T-helper 2 cell treated with Interferon-gamma antibody and Interleukin-4, amounts not matched to agents 5 μg/mL and 100 μg/mL, for 36 hours (primary cell): ENCODE measurements around the gene NKAIN4.

Source experiments
- DNase-seq: peaks from one replicate; pipeline ENCODE4 v3.0.0; 2021; ENCODE audit warnings: low spot score
- H3K27ac Mint-ChIP-seq: one replicate; pipeline ENCODE4 v1.8.0; 2021; ENCODE audit warnings: mild to moderate bottlenecking, mixed read lengths
- H3K27me3 Mint-ChIP-seq: one replicate; pipeline ENCODE4 v1.8.0; 2021; ENCODE audit warnings: low read depth, mixed read lengths
- H3K36me3 Mint-ChIP-seq: one replicate; pipeline ENCODE4 v1.8.0; 2021; ENCODE audit warnings: low read depth, mixed read lengths
- H3K4me1 Mint-ChIP-seq: one replicate; pipeline ENCODE4 v1.8.0; 2021; ENCODE audit warnings: low read depth, mixed read lengths
- H3K4me3 Mint-ChIP-seq: one replicate; pipeline ENCODE4 v1.8.0; 2022; ENCODE audit warnings: mild to moderate bottlenecking, moderate library complexity, mixed read lengths
- H3K9me3 Mint-ChIP-seq: one replicate; pipeline ENCODE4 v1.8.0; 2021; ENCODE audit warnings: mixed read lengths

NKAIN4 gene

DNA sequence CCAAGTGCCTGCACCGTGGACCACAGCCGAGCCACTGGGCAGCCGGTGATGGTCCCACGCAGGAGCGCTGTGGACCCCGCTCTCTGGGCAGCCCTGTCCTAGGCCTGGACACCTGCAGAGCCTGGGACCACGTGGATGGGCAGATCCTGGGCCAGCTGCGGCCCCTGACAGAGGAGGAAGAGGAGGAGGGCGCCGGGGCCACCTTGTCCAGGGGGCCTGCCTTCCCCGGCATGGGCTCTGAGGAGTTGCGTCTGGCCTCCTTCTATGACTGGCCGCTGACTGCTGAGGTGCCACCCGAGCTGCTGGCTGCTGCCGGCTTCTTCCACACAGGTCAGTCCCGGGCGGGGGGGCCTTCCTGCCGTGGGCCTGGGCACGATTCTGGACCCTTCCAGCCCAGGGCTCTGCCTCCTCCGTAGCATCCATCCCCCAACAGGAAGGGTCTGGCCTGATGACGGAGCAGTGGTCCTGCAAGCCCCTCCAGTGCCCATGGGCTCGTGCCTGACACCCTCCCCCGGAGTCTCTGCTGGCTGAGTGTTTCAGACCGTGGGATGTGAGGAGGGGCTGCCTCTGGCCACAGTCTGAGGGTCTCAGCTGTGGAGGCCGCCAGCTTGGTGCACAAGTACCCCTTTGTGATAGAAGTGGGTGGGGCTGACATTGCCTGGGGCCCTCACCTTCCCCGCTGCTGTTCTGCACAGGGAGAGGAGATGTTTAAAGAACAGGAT lies 18.0 kb downstream of the NKAIN4 start:
- Mint-ChIP-seq H3K9me3 (no peaks in the 10 kb centered on the region), H3K27ac (no peak overlapping the region), H3K36me3 (no peaks in the 10 kb centered on the region), H3K4me1 (no peaks in the 10 kb centered on the region), H3K27me3 (peaks cover 10% of the 10 kb centered on the region), H3K4me3 (no peak overlapping the region)
- DNase-seq: no peak

GRCh38 chr20:63235399-63235983 lies 18.8 kb downstream of the NKAIN4 start, which contains the start of gene BIRC7:
TSS of gene BIRC7 (plus strand) at chr20:63235905. CDS start at chr20:63236097, 192 bp downstream.
- Mint-ChIP-seq H3K9me3 (no peaks in the 10 kb centered on the region), H3K4me3 (no peak within 1 kb of the TSS), H3K27ac (no peak within 1 kb of the TSS), H3K27me3 (peaks cover 17% of the 10 kb centered on the region), H3K36me3 (no peaks in the 10 kb centered on the region), H3K4me1 (no peaks in the 10 kb centered on the region)
- DNase-seq: no peak

DNA sequence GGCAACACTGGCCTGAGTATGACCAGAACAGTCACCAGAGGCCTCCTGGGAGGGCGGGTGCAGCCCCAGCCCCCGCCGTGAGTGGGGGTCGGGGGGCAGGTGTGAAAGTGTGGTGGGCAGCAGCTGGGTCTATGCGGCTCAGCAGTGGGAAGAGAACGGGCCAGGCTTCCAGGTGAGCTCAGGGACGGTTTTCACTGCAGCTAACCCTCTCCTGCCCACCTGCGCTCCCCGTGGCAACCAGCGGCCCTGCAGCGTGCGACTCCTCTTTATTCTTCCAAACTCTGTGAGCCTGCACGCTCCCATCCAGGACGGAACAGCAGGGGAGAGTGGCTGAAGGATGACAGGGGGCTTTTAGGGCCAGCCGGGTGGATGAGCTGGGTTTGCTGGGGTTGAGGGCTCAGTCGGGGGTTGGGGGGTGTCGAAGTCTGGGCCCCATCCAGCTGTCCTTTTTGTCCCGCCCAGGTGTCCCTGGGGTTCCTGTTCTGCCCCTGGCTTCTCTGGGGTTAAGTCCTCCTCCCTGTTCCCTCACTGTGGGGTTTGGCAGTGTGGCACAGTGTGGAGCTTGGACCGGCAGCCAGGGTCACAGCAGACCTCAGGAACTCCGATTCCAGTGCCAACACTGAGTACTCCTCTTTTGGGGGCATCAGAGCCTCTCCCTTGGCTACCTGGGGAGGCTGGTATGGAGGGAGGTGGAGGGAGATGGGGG lies 19.4 kb downstream of the NKAIN4 start:
- no peak for DNase-seq
- H3K4me1 Mint-ChIP-seq: no peaks in the 10 kb centered on the region
- no peak overlapping the region for H3K4me3 Mint-ChIP-seq
- no peaks in the 10 kb centered on the region for H3K36me3 Mint-ChIP-seq
- peaks cover 24% of the 10 kb centered on the region for H3K27me3 Mint-ChIP-seq
- no peak overlapping the region for H3K27ac Mint-ChIP-seq
- no peaks in the 10 kb centered on the region for H3K9me3 Mint-ChIP-seq

- Mint-ChIP-seq H3K36me3 (no peaks in the 10 kb centered on the region), H3K4me3 (no peak overlapping the region), H3K27ac (no peak overlapping the region), H3K4me1 (no peaks in the 10 kb centered on the region), H3K27me3 (peaks cover 28% of the 10 kb centered on the region), H3K9me3 (no peaks in the 10 kb centered on the region)
- no peak for DNase-seq
Observed at GRCh38 chr20:63233924-63234323, 20.3 kb downstream of the NKAIN4 start.

DNA sequence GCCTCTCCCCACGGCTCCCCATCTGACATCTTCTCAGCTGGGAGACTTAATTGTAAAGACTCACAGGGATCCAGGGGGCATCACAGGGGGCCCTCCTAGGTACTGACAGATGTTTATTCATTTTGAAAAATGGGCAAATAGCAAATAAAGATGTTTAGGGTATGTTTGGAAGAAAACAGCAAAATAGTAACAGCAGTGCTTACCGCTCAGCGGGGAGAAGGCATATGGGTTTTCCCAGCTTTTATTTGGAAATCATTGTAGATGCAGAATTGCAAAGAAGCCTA lies 21.3 kb downstream of the NKAIN4 start:
- H3K27me3 Mint-ChIP-seq: peaks cover 32% of the 10 kb centered on the region
- no peaks in the 10 kb centered on the region for H3K9me3 Mint-ChIP-seq
- no peak overlapping the region for H3K4me3 Mint-ChIP-seq

GRCh38 chr20:63232235-63233060 lies 21.8 kb downstream of the NKAIN4 start:
- DNase-seq: no peak
- Mint-ChIP-seq H3K9me3 (no peaks in the 10 kb centered on the region), H3K36me3 (no peaks in the 10 kb centered on the region), H3K4me1 (no peaks in the 10 kb centered on the region), H3K4me3 (no peak overlapping the region), H3K27ac (no peak overlapping the region), H3K27me3 (peaks cover 32% of the 10 kb centered on the region)

More for the DNA sequence above, 21.3 kb downstream of the NKAIN4 start:
- no peaks in the 10 kb centered on the region for H3K36me3 Mint-ChIP-seq
- DNase-seq: no peak
- H3K27ac Mint-ChIP-seq: no peak overlapping the region
- no peaks in the 10 kb centered on the region for H3K4me1 Mint-ChIP-seq

- Mint-ChIP-seq H3K4me3 (no peak overlapping the region), H3K4me1 (no peaks in the 10 kb centered on the region), H3K36me3 (no peaks in the 10 kb centered on the region), H3K27ac (no peak overlapping the region), H3K9me3 (no peaks in the 10 kb centered on the region), H3K27me3 (peaks cover 34% of the 10 kb centered on the region)
- no peak for DNase-seq
Observed at GRCh38 chr20:63230800-63231268, 23.4 kb downstream of the NKAIN4 start.

GRCh38 chr20:63228806-63229205 lies 25.5 kb downstream of the NKAIN4 start:
- Mint-ChIP-seq H3K27me3 (peaks cover 34% of the 10 kb centered on the region), H3K9me3 (no peaks in the 10 kb centered on the region), H3K36me3 (no peaks in the 10 kb centered on the region), H3K27ac (no peak overlapping the region), H3K4me1 (no peaks in the 10 kb centered on the region), H3K4me3 (no peak overlapping the region)
- no peak for DNase-seq

DNA sequence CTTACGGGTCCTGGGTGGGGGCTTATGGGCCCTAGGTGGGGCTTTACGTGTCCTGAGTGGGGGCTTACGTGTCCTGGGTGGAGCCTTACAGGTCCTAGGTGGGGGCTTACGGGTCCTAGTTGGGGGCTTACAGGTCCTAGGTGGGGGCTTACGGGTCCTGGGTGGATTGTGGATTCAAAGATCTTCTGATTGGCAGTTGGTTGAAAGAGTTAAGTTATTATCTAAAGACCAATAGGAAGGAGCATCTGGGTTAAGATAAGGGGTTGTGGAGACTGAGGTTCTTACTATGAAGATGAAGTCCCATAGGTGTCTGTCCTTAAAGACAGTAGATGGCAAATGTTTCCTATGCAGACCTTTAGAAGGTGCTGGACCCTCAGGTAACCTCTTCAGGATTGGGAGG lies 27.0 kb downstream of the NKAIN4 start:
- no peaks in the 10 kb centered on the region for H3K4me1 Mint-ChIP-seq
- H3K4me3 Mint-ChIP-seq: no peak overlapping the region
- peaks cover 32% of the 10 kb centered on the region for H3K27me3 Mint-ChIP-seq
- no peak overlapping the region for H3K27ac Mint-ChIP-seq
- no peaks in the 10 kb centered on the region for H3K36me3 Mint-ChIP-seq
- no peak for DNase-seq
- no peaks in the 10 kb centered on the region for H3K9me3 Mint-ChIP-seq

- Mint-ChIP-seq H3K36me3 (no peaks in the 10 kb centered on the region), H3K27me3 (peaks cover 25% of the 10 kb centered on the region), H3K27ac (no peak overlapping the region)
Observed at GRCh38 chr20:63226042-63226943, 28.0 kb downstream of the NKAIN4 start.

DNA sequence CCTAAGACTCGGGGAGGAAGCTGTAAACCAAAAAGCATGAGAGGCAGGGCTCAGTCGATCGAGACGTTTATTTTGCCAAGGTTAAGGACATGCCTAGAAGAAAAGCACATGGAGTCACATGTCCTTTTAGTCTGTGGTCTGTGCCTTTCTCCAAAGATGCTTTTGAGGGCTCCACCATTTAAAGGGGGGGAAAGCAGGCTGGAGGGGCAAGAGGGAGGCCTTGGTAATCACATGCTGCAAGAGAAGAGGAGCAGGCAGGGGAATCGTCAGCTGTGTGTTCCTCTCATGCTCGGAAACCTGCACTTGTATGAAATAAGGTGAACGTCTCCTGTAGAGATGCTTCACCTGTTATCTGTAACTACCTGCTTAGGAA lies 29.2 kb downstream of the NKAIN4 start:
- no peaks in the 10 kb centered on the region for H3K36me3 Mint-ChIP-seq
- H3K27me3 Mint-ChIP-seq: peaks cover 13% of the 10 kb centered on the region
- H3K4me1 Mint-ChIP-seq: no peaks in the 10 kb centered on the region
- no peak overlapping the region for H3K27ac Mint-ChIP-seq
- no peak overlapping the region for H3K4me3 Mint-ChIP-seq
- no peak for DNase-seq
- H3K9me3 Mint-ChIP-seq: no peaks in the 10 kb centered on the region

More at GRCh38 chr20:63226042-63226943, 28.0 kb downstream of the NKAIN4 start:
- Mint-ChIP-seq H3K9me3 (no peaks in the 10 kb centered on the region), H3K4me3 (no peak overlapping the region), H3K4me1 (no peaks in the 10 kb centered on the region)
- DNase-seq: no peak

DNA sequence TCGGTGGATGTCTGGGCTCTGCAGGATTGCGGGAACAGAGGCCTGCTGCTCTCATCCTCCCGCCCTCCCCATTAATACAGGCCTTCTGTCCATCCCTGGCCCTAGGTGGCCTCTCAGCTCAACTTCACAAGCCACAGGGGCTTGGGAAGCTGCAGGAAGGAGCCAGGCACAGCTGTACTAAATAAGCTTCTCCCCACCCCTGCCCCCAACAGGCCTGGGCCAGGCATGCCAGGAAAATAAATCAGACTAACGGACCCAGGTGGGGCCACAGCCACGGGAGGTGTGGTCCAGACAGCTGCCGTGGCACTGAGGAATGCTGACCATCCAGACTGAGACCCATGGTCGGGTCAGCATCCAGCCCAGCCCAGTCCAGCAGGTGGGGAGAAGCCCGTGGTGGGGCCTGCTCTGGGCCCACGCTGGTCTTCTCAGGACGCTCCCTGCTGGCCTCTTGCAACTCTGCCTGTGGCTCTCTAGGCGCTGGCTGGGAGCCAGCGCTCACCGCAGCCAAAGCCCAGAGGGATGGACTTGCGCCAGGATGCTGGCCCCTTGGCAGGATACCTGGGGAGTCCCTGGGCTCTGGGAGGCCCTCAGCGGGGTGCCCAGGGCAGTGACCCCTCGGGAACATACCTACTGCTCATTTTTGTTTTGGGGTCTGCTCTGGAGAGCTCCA lies 29.7 kb downstream of the NKAIN4 start:
- no peaks in the 10 kb centered on the region for H3K4me1 Mint-ChIP-seq
- DNase-seq: no peak
- H3K27ac Mint-ChIP-seq: no peak overlapping the region
- H3K4me3 Mint-ChIP-seq: no peak overlapping the region
- no peaks in the 10 kb centered on the region for H3K9me3 Mint-ChIP-seq
- no peaks in the 10 kb centered on the region for H3K36me3 Mint-ChIP-seq
- H3K27me3 Mint-ChIP-seq: peaks cover 9% of the 10 kb centered on the region

DNA sequence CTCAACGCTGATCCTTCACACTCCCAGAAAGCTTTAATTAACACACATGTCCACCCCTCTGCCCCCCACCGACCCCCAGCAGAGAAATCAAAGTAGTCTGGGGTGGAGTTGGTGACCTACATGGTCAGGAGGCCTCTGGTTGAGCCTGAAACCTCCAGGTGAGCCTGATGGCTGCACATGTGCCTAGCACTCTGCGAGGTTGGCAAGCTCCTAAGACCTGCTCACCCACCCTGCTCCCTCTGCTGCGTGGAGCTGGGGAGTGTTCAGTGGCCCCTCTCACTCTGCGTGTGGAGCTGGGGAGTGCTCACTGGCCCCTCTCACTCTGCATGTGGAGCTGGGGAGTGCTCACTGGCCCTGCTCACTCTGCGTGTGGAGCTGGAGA lies 30.4 kb downstream of the NKAIN4 start:
- DNase-seq: no peak
- H3K27ac Mint-ChIP-seq: no peak overlapping the region
- peaks cover 7% of the 10 kb centered on the region for H3K27me3 Mint-ChIP-seq
- no peaks in the 10 kb centered on the region for H3K36me3 Mint-ChIP-seq
- H3K4me3 Mint-ChIP-seq: no peak overlapping the region
- H3K9me3 Mint-ChIP-seq: no peaks in the 10 kb centered on the region
- H3K4me1 Mint-ChIP-seq: no peaks in the 10 kb centered on the region
